Breast epithelium (tissue), 4 donors: ENCODE measurements around the gene MTNR1B. TPM values are rescaled to one million over a fixed set of nuclear protein-coding genes. Genes with fewer than 3 reads are reported as not detected.

Source experiments
- DNase-seq, 2 donors: peaks; one replicate each; pipeline ENCODE4 v3.0.0-alpha.2; 2019; ENCODE audit warnings: low spot score in 2 of 2
- H3K27ac ChIP-seq, 2 donors: fragments of 200-600 bp; sonication (generic) in 1 of 2; one replicate each; pipeline ENCODE4 v1.5.1; 2016 to 2019; ENCODE audit warnings: mild to moderate bottlenecking in 1 of 2
- H3K27me3 ChIP-seq, 2 donors: fragments of 200-600 bp; sonication (generic) in 1 of 2; one replicate each; pipeline versions ENCODE4 v1.5.1 to v1.6.0; 2017 to 2019; ENCODE audit warnings: control low read depth in 1 of 2, mild to moderate bottlenecking in 1 of 2
- H3K36me3 ChIP-seq: fragments of 200-600 bp; one replicate; pipeline ENCODE4 v1.5.1; 2019
- H3K4me1 ChIP-seq, 2 donors: fragments of 200-600 bp; sonication (generic); one replicate each; pipeline ENCODE4 v1.5.1; 2016 to 2019; ENCODE audit warnings: control low read depth in 1 of 2
- H3K4me3 ChIP-seq, 3 donors: fragments of 200-600 bp; sonication (generic); 1 replicate in 2 of 3; 2 replicates in 1 of 3; pipeline ENCODE4 v1.5.1; 2016 to 2019; ENCODE audit warnings: mild to moderate bottlenecking in 3 of 3, moderate library complexity in 2 of 3
- H3K9me3 ChIP-seq, 2 donors: fragments of 200-600 bp; sonication (generic) in 1 of 2; one replicate each; pipeline ENCODE4 v1.5.1; 2016 to 2019; ENCODE audit warnings: control low read depth in 1 of 2
- CTCF ChIP-seq, 3 donors: fragments of 450-650 bp; IDR thresholded peaks; one replicate each; pipeline ENCODE4 v1.5.1; 2016 to 2017; ENCODE audit warnings: antibody characterized with exemption in 3 of 3, mild to moderate bottlenecking in 3 of 3, moderate library complexity in 3 of 3
- POLR2A ChIP-seq: fragments of 450-650 bp; IDR thresholded peaks from one replicate; pipeline ENCODE4 v1.6.1; 2016; ENCODE audit warnings: antibody characterized with exemption, mild to moderate bottlenecking, moderate library complexity
- POLR2AphosphoS5 ChIP-seq, 3 donors: sonication (generic); formaldehyde crosslinking; IDR thresholded peaks; one replicate each; pipeline ENCODE4 v1.6.1; 2017; ENCODE audit warnings: antibody characterized with exemption in 3 of 3
- intact Hi-C: fragments of 100-400 bp; cut with DNase I; formaldehyde crosslinking; loops from one replicate; pipeline ENCODE4 v1.15.1; 2023; ENCODE audit warnings: low total_unique reads
- total RNA-seq, 3 donors: library from RNA; depleted of rRNA; stranded (reverse); fragments of >200 nt; gene quantifications; one replicate each; pipeline ENCODE4 v1.1.0, GENCODE V29; 2016

Gene MTNR1B
- not detected for total RNA-seq

DNA sequence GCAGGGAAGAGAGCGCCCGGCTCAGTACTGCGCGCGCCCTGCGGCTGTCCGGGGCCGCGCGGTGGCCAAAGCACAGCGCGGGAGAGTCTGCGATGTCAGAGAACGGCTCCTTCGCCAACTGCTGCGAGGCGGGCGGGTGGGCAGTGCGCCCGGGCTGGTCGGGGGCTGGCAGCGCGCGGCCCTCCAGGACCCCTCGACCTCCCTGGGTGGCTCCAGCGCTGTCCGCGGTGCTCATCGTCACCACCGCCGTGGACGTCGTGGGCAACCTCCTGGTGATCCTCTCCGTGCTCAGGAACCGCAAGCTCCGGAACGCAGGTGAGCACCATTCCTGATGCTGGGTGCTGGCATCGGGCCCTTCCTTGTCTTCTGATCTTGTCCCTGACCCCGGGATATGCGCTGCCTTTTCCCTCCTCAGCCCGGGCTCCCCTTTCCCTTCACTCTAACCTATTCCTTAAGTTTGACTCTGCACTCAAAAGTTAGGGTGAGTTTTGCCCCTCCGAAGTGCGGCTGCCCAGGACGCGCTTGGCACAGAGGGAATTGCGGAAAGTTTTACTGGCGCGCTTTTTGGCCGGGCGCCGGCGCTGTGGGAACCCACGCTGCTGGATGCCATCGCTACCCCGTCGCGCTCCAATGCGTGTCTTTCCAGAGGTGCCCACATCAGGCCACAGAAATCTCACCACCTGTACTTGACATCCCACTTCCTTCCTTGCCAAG is at the start of gene MTNR1B:
Gene MTNR1B, plus strand, starts transcription at position 18 of the 714 bp plus-strand sequence. Its CDS starts 75 bp downstream, at position 93.
- H3K27me3 ChIP-seq = peaks cover 0 to 25% of the 10 kb centered on the region in 2 donors
- peak within 1 kb of the TSS in 2 of 3 donors; percentile 17 to 55 for H3K4me3 ChIP-seq
- no peaks in the 10 kb centered on the region for H3K36me3 ChIP-seq
- no peak within 1 kb of the TSS for H3K27ac ChIP-seq
- intact Hi-C loops = no loop called here
- no peaks in the 10 kb centered on the region for H3K9me3 ChIP-seq
- H3K4me1 ChIP-seq = no peaks in the 10 kb centered on the region
- DNase-seq = peak in 1 of 2 donors; percentile 20
- no peak for TF ChIP-seq POLR2AphosphoS5 (IDR thresholded peaks at IDR 0.05)
- TF ChIP-seq CTCF (IDR thresholded peaks at IDR 0.05) = no peak
- TF ChIP-seq POLR2A = no peak

DNA sequence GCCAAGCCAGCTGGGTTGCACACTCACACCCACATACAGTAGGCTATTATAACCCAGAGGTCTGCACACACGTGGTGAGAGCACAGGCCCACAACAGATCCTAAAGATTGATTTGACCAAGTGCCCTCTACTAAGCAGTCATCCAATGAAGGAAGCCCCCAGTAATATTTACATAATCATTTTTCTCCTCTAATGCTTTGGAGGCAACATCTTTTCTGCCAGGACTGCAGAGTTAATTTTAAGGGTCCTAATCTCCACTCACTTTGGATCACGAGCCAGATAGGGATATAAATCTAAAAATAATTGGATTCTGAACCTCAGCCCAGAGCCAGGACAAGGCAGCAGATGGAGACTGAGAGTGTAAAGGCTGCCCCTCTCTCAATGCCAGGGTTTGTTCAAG is 49.1 kb upstream of the MTNR1B start:
- TF ChIP-seq POLR2A (no peak), POLR2AphosphoS5 (IDR thresholded peaks at IDR 0.05) (no peak), CTCF (IDR thresholded peaks at IDR 0.05) (no peak)
- H3K36me3 ChIP-seq = no peaks in the 10 kb centered on the region
- no peak overlapping the region for H3K4me3 ChIP-seq
- intact Hi-C loops = no loop called here
- H3K9me3 ChIP-seq = peaks cover 3 to 8% of the 10 kb centered on the region in 2 donors
- H3K4me1 ChIP-seq = no peaks in the 10 kb centered on the region
- H3K27me3 ChIP-seq = no peaks in the 10 kb centered on the region
- no peak overlapping the region for H3K27ac ChIP-seq
- DNase-seq = no peak

DNA sequence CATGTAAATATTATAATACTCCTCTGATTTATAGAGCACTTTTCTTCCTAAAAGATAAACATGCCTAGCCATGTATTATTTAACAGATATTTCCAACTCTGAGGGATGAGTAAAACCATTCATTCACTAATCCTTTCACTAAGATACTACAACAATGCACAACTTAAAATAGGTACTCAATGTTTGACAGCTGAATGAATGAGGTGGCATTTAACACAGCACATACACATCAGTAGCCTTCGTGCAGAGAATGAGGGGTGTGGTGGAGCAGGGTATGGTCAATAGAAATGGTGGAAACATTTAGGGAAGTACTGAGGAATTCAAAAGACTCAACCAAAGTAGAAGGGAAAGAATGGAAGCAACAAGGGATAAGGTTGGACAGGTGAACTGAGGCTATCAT is 46.7 kb upstream of the MTNR1B start:
- intact Hi-C loops = no loop called here
- no peak overlapping the region for H3K4me3 ChIP-seq
- H3K9me3 ChIP-seq = peaks cover 7 to 12% of the 10 kb centered on the region in 2 donors

DNA sequence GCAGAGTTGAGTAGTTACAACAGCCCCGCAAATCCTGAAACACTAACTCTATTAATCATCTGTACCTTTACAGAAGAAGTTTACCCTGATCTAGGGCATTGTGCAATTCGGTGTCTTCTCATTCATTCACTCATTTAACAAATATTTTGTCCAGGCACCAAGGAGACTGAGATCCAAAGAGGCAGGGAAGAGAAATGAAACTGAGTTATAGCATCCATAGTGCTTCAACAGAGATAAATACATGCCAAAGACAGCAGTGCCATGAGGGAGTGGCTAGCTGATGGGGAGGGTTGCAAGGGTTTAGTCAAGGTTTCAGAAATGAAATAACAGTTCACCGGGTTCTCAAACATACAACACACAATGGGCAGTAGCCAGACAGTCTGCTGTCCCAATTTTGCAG is 40.2 kb upstream of the MTNR1B start:
- TF ChIP-seq POLR2A (no peak), CTCF (IDR thresholded peaks at IDR 0.05) (no peak), POLR2AphosphoS5 (IDR thresholded peaks at IDR 0.05) (no peak)
- Histone ChIP-seq H3K27ac (no peak overlapping the region), H3K4me3 (no peak overlapping the region), H3K36me3 (no peaks in the 10 kb centered on the region), H3K27me3 (no peaks in the 10 kb centered on the region), H3K4me1 (no peaks in the 10 kb centered on the region), H3K9me3 (peaks cover 7 to 12% of the 10 kb centered on the region in 2 donors)
- intact Hi-C loops = no loop called here
- no peak for DNase-seq

More for the DNA sequence above, 46.7 kb upstream of the MTNR1B start:
- Histone ChIP-seq H3K27ac (no peak overlapping the region), H3K4me1 (no peaks in the 10 kb centered on the region), H3K27me3 (no peaks in the 10 kb centered on the region), H3K36me3 (no peaks in the 10 kb centered on the region)
- TF ChIP-seq POLR2A = no peak
- no peak for TF ChIP-seq CTCF (IDR thresholded peaks at IDR 0.05)
- TF ChIP-seq POLR2AphosphoS5 (IDR thresholded peaks at IDR 0.05) = no peak
- no peak for DNase-seq

DNA sequence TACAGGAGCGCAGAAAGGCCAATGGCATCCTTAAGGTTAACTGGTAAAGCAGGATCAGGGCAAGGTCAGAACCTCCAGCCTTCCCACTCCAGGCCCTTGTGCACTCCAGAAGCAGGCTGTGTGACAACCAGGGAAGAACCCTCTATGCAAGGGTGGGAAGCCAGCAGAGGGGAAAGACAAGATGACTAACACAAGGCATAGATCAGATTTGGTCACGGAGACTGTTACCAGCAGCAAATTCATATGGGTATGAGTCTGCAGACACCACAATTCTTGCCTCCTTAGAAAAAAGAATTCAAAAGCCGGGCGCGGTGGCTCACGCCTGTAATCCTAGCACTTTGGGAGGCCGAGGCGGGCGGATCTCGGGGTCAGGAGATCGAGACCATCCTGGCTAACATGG is 39.8 kb upstream of the MTNR1B start:
- no peak for DNase-seq
- no peak for TF ChIP-seq POLR2AphosphoS5 (IDR thresholded peaks at IDR 0.05)
- TF ChIP-seq CTCF (IDR thresholded peaks at IDR 0.05) = no peak
- TF ChIP-seq POLR2A = no peak
- intact Hi-C loops = no loop called here
- Histone ChIP-seq H3K27ac (no peak overlapping the region), H3K36me3 (no peaks in the 10 kb centered on the region), H3K4me3 (no peak overlapping the region), H3K9me3 (peaks cover 7 to 11% of the 10 kb centered on the region in 2 donors), H3K27me3 (no peaks in the 10 kb centered on the region), H3K4me1 (no peaks in the 10 kb centered on the region)
